ENCODE measurements around the gene SLC7A8.

SLC7A8 gene

GRCh38 chr14:23091294-23092225 lies 91.9 kb downstream of the SLC7A8 start:
- H3K4me3 ChIP-seq (replicated peaks; ENCODE audit: low read depth, low read length), result no peak overlapping the region
- TF ChIP-seq CTCF (IDR thresholded peaks at IDR 0.05; ENCODE audit: low read length, missing control alignments), result no peak
- no peak for DNase-seq (ENCODE audit: low read depth)

- DNase-seq (ENCODE audit: low read depth), result no peak
- no peak overlapping the region for H3K4me3 ChIP-seq (replicated peaks; ENCODE audit: low read depth, low read length)
- no peak for TF ChIP-seq CTCF (IDR thresholded peaks at IDR 0.05; ENCODE audit: low read length, missing control alignments)
Observed at GRCh38 chr14:23090254-23090636, 93.2 kb downstream of the SLC7A8 start.

GRCh38 chr14:23089498-23090253 lies 93.8 kb downstream of the SLC7A8 start:
- DNase-seq (ENCODE audit: low read depth), result no peak
- TF ChIP-seq CTCF (IDR thresholded peaks at IDR 0.05; ENCODE audit: low read length, missing control alignments), result no peak
- H3K4me3 ChIP-seq (replicated peaks; ENCODE audit: low read depth, low read length), result no peak overlapping the region

DNA sequence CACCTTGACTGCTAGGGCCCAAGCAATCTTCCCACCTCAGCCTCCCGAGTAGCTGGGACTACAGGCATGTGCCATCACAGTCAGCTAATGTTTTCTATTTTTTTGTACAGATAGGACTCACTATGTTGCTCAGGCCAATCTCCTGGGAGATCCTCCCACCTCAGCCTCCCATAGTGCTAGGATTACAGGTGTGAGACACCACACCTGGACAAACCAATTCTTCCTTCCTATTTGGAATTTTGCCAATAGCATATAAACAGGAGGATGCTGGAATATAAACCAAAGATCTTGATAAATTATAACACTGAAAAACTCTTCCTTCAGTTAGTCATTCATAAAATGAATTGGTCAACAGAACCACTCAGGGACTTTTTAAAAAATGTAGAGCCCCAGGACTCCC lies 96.9 kb downstream of the SLC7A8 start:
- TF ChIP-seq CTCF (IDR thresholded peaks at IDR 0.05; ENCODE audit: low read length, missing control alignments), result no peak
- no peak for DNase-seq (ENCODE audit: low read depth)
- H3K4me3 ChIP-seq (replicated peaks; ENCODE audit: low read depth, low read length), result no peak overlapping the region

- no peak overlapping the region for H3K4me3 ChIP-seq (replicated peaks; ENCODE audit: low read depth, low read length)
- TF ChIP-seq CTCF (IDR thresholded peaks at IDR 0.05; ENCODE audit: low read length, missing control alignments), result no peak
- DNase-seq (ENCODE audit: low read depth), result no peak
Observed at GRCh38 chr14:23085458-23085857, 98.0 kb downstream of the SLC7A8 start.

- no peak for TF ChIP-seq CTCF (IDR thresholded peaks at IDR 0.05; ENCODE audit: low read length, missing control alignments)
Observed at GRCh38 chr14:23080474-23080873, 103.0 kb downstream of the SLC7A8 start.

More at GRCh38 chr14:23080474-23080873, 103.0 kb downstream of the SLC7A8 start:
- H3K4me3 ChIP-seq (replicated peaks; ENCODE audit: low read depth, low read length), result no peak overlapping the region
- no peak for DNase-seq (ENCODE audit: low read depth)
